GM18502 (cell line): ENCODE data around the gene OSCAR.
"Not testable (repeated sequence)": the region's sequence is repeated elsewhere in the genome, so short reads cannot be mapped to it uniquely, and the experiment has no call there.

Source experiments
- ATAC-seq: cut with Tn5 transposase; IDR thresholded peaks from one replicate; pipeline ENCODE4 v1.9.1; 2021; ENCODE audit warnings: mild to moderate bottlenecking; ENCODE audit not compliant: unreplicated experiment, poor library complexity

OSCAR gene

DNA sequence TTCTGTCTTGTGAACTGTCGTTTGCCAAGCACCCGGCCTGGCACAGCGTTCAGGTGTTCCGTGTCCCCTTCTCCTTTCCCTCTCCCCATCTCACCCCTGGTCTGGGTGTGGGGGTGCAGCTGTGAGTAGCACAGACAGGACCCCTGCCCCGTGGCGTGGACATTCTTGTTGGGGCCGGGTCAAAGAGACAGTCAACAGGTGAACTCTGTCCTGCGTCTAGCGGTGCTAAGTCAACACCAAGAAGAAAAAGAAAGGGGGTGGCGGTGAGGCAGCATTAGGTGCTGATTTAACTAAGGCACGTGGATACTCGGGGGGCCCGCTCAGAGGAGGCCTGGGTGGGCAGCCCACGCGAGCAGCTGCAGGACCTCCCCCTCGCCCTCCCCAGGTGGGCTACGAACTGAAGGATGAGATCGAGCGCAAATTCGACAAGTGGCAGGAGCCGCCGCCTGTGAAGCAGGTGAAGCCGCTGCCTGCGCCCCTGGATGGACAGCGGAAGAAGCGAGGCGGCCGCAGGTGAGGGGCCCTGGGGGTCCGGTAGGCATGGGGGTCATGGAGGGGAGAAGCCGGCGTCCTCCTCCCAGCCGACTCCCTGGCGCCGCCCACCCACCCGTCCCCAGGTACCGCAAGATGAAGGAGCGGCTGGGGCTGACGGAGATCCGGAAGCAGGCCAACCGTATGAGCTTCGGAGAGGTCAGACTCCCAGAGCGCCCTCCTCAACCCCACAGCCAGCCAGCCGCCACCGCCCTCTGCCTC lies 27.3 kb upstream of the OSCAR start:
- no peak for ATAC-seq

DNA sequence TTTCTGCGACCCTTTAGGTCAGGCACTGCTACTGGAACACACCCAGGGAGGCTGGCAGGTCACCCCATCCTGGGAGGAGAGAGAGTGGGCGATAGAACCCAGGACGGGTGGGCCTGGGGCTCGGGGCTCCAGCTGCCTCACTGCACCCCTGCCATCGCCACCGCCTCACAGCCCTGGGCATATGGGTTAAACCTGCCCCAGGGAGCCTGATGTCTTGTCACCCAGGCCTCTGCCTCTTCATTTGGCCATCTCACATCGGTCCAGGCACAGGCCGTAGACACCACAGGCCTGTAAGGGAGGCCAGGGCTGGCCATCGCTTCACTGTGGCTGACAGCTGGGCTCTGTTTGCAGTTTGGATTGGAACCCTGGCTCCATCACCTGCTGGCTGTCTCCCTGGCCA lies 25.1 kb upstream of the OSCAR start:
- no peak for ATAC-seq

DNA sequence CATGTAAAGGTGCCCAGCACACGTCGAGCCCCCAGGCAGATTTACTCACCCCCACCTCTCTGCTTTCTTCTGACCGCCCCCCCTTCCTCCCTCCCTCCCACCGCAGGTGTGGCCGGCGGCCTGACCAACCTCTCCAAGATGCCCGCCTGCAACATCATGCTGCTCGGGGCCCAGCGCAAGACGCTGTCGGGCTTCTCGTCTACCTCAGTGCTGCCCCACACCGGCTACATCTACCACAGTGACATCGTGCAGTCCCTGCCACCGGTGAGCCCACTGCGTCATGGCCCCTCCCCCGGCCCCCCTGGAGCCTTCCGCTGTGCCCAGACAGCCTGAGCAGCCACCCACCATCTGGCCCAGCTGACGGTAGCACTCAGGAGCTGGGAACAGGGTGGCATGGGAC lies 23.8 kb upstream of the OSCAR start:
- no peak for ATAC-seq

DNA sequence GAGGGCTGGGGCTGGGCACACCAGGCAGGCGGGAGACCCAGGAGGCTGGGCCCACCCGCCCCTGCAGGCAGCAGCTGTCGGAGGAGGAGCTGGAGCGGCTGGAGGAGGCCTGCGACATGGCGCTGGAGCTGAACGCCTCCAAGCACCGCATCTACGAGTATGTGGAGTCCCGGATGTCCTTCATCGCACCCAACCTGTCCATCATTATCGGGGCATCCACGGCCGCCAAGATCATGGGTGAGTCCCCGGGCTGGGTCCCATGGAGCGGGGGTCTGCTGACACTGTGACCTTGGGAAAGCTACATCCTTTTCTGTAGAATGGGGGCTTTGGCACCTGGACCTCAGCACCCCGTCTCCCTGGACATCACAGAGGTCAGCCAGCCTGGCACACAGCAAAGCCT lies 23.1 kb upstream of the OSCAR start:
- no peak for ATAC-seq

GRCh38 chr19:54121259-54121658 lies 20.7 kb upstream of the OSCAR start:
- ATAC-seq = no peak

DNA sequence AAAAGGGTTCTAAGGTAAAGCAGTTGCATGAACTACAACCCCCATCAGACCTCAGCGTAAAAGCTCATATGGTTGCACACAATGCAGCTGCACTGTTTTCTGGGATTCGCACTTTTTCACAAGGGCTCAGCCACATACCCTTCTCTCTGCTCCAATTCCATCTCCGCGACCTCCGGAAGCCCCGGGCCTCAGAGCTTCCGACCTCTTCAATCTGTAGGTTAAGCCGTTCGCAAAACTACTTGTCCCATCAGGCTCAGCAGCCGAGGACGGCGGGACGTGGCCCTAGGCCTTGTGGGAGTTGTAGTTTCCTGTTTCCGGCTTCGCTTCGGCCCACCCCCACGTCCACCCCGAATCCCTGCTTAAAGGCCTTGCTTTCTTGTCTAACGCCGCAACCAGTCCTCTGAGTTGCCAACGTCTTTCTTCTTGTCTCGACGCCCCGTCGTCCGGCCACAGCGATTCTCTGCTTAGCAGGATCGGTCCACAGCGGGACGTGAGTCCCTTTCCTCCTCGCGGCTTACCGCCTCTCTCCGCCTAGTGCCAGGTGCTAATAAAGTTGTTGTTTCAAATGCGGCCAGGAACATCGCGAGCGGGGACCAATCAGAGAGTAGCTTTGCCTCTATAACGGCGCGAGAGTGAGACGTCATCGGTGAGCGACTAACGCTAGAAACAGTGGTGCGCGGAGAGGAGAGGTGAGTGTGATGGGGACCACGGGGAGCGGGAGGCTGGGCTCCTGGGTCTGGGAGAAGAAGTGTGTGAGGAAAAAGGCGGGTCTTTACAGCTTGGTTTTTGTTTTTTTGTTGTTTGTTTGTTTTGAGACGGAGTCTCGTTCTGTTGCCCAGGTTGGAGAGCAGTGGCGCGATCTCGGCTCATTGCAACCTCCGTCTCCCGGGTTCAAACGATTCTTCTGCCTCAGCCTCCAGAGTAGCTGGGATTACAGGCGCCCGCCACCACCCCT lies 14.8 kb upstream of the OSCAR start, which contains the start of the genes PRPF31 and TFPT:
PRPF31 (plus strand) TSS at position 646 of the 955 bp plus-strand sequence. CDS start 2,525 bp downstream, outside the sequence.
TFPT (minus strand) TSS at position 549 of the 955 bp plus-strand sequence; CDS start at position 161, 388 bp downstream.
- ATAC-seq = peak; percentile 88

- ATAC-seq = no peak
These were observed 13.9 kb upstream of the OSCAR start for GRCh38 chr19:54114340-54115108.

- no peak for ATAC-seq
These were observed 9.0 kb upstream of the OSCAR start for GRCh38 chr19:54109651-54110050.

DNA sequence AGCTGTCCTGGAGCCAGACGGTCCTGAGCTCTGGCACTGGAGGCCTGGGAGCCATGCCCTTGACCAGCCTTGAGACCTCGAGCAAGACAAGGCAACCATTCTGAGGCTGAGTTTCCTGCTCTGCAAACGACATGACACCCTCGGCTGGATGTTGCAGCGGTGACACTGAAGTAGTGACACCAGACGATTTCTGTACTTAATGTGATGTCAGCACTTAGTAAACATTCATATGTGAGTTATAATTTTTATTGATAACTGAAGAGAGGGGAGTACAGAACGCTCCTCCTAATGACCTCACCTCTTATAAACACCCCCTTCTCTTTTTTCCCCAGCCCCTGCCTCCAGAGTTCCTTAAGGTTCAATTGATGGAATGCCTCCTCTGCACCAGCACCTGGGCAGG lies 7.9 kb upstream of the OSCAR start:
- no peak for ATAC-seq

- ATAC-seq = no peak
These were observed 7.4 kb upstream of the OSCAR start for GRCh38 chr19:54107876-54108490.

- ATAC-seq = no peak
These were observed 6.1 kb upstream of the OSCAR start for GRCh38 chr19:54106716-54107115.

- ATAC-seq = no peak
These were observed 5.2 kb upstream of the OSCAR start for GRCh38 chr19:54105796-54106195.

DNA sequence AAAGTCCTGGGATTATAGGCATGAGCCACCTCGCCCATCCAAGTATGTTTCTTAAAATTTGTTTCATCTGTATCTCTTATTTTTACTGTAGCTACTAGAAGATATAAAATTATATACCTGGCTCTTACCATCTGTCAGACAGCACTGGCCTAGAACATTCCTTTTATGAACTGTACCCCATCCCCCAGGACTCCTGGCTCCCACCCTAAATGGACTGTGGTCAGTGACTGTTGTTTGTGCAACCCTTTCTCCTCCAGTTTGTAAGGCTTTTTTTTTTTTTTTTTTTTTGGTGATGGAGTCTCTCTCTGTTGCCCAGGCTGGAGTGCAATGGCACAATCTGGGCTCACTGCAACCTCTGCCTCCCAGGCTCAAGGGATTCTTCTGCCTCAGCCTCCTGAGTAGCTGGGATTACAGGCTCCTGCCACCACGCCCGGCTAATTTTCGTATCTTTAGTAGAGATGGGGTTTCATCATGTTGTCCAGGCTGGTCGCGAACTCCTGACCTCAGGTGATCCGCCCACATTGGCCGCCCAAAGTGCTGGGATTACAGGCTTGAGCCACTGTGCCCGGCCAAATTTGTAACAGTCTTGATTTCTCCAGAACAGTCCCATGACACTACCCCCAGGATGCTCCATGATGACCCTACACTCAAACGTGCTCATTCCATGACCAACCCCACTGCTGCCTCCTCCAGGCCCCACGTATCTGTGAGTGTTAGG lies 4.6 kb upstream of the OSCAR start:
- ATAC-seq = no peak

DNA sequence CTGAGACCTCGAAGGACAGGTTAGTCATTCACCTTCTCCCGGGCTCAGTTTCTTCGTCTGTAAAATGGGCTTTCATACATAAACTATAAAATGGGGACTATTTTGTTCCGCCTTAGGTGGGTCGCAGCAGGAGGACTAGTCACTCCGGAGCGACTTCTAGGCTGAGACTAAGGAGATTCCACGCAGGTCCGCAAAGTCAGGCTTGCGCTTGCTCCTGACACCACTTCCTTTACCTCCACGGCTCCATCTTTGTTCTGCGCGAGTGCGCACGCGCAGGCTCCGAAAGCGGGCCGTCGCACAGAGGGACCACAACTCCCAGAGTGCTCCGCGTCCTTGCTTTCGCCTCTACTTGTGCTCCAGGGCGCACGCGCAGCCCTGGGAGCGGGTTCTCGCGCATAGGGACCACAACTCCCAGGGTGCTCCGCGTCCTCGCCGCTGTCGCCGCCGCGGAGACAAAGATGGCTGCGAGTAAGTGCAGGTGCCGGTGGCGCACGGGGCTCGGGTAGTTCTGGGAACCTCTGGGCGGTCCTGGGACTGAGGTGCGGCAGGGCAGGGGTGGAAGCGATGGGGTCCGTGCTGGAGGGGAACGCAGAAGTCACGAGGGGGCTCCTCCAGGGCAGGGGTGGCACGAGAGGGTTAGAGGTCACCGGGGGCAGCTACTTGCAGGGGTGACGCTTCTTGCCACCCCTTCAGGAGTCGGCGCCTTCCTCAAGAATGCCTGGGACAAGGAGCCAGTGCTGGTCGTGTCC lies 2.0 kb upstream of the OSCAR start, which contains the start of gene NDUFA3:
NDUFA3 (plus strand) TSS at position 435 of the 749 bp plus-strand sequence; CDS start at position 459, 24 bp downstream.
- ATAC-seq = peak; percentile 97

- ATAC-seq = not testable (repeated sequence)
These were observed 724 bp downstream of the OSCAR start for GRCh38 chr19:54099903-54100255.

DNA sequence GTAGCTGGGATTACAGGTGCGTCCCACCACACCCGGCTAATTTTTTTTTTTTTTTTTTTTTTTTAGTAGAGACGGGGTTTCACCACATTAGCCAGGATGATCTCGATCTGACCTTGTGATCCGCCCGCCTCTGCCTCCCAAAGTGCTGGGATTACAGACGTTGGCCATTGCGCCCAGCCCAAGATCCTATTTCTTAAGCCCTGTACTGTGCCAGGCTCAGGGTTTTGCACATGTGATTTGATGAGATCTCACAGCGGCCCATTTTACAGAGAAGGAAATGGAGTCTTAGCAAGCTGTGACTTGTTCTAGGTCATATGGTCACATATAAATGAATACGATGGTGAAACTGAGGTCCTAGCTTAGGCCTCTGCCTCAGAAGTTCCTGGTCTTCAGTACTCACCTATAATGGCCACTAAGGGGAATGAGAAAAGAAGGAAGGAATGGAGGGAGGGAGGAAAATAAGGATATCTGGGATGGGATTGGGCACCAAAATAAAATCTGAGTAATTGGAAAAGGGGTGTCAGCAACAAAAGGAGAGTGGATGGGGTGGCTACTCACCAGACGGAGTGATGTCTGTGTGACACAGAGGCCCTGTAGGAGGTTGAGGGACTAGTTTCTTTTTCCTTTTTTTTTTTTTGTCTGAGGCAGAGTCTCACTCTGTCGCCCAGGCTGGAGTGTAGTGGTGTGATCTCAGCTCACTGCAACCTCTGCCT lies 1.3 kb downstream of the OSCAR start:
- no peak for ATAC-seq

- no peak for ATAC-seq
These were observed 3.9 kb downstream of the OSCAR start for GRCh38 chr19:54096617-54097106.
